HG03139 (cell line): ENCODE results near the gene KRT2.

Experiments
- ATAC-seq: cut with Tn5 transposase; IDR thresholded peaks from one replicate; pipeline ENCODE4 v1.9.1; 2021; ENCODE audit not compliant: unreplicated experiment

Gene KRT2

GRCh38 chr12:52600941-52601481, 51.0 kb downstream of the KRT2 start, which contains the start of gene KRT72:
Gene KRT72, minus strand, starts transcription at chr12:52601463. Its CDS starts 11 bp downstream, at chr12:52601452.
- no peak for ATAC-seq

- ATAC-seq: no peak
Observed at GRCh38 chr12:52600475-52600874, 51.5 kb downstream of the KRT2 start.

DNA sequence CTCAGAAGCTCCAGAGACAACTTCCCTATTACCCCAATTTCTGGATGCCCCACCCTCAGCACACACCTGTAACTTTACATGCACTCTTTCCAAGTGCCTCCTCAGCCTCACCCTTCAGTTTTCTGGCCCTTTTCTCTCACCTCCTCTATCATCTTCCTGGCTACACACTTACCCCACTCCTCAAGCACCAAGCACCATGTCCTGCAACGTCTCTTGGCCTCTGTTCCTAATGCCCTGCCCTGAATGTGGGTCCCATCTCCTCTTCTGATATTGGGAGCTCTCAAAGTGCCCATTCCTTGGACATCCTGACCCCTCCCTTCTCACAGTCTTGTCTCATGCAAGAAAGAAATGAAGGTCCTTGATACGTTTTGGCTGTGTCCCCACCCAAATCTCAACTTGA, 51.9 kb downstream of the KRT2 start:
- ATAC-seq: no peak

DNA sequence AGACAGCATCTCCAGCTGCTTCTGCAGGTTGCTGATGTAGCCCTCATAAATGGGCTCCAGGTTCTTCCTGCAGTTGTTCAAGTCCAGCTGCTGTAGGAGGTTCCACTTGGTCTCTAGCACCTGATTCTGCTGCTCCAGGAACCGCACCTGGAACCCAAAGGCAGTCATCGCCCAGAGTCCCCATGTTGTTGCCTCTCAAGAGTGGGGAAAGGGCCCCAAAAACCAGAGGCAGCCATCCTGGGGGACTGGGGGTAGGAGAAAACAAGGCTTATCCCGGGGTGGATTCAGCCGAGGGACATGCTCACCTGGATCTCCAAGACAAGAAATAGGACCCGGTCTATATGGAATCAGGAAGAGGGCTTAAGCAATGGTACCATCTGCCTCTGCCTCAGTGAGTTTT, 53.0 kb downstream of the KRT2 start:
- ATAC-seq: no peak
